OCI-LY1 (cell line): Measurements from ENCODE around the gene DHRS7C.

ENCODE experiments used
- H2AFZ ChIP-seq: fragments of 200-600 bp; sonication (generic), shearing (Covaris generic); 2 replicates; pipeline ENCODE4 v1.6.0; 2014; ENCODE audit warnings: antibody characterized with exemption, mild to moderate bottlenecking, low read length
- H3F3A ChIP-seq: fragments of 200-600 bp; sonication (generic), shearing (Covaris generic); 2 replicates; pipeline ENCODE4 v1.6.0; 2014; ENCODE audit warnings: mild to moderate bottlenecking, antibody characterized with exemption, low read length, moderate library complexity; ENCODE audit not compliant: insufficient read depth
- H3K27ac ChIP-seq: fragments of 200-600 bp; sonication (generic); 2 replicates; pipeline ENCODE4 v1.5.1; 2014; ENCODE audit warnings: low read length, mixed run types, mild to moderate bottlenecking, low read depth; ENCODE audit not compliant: poor library complexity, severe bottlenecking
- H3K27me3 ChIP-seq: fragments of 200-600 bp; sonication (generic); 2 replicates; pipeline ENCODE4 v1.6.0; 2014; ENCODE audit warnings: antibody characterized with exemption, mild to moderate bottlenecking, low read length, moderate library complexity; ENCODE audit not compliant: insufficient read depth
- H3K36me3 ChIP-seq: fragments of 200-600 bp; sonication (generic); 2 replicates; pipeline ENCODE4 v1.6.1; 2014; ENCODE audit warnings: mild to moderate bottlenecking, antibody characterized with exemption, low read length, moderate library complexity, mixed read lengths; ENCODE audit not compliant: insufficient read depth
- H3K4me1 ChIP-seq: fragments of 200-600 bp; sonication (generic); 2 replicates; pipeline ENCODE4 v1.5.1; 2014; ENCODE audit warnings: mild to moderate bottlenecking, low read length, moderate library complexity; ENCODE audit not compliant: insufficient read depth, severe bottlenecking
- H3K4me2 ChIP-seq: fragments of 200-600 bp; sonication (generic), shearing (Covaris generic); 2 replicates; pipeline ENCODE4 v1.6.1; 2014; ENCODE audit warnings: low read length
- H3K4me3 ChIP-seq: fragments of 200-600 bp; sonication (generic); 2 replicates; pipeline ENCODE4 v1.5.1; 2014; ENCODE audit warnings: low read length, low read depth, mild to moderate bottlenecking, mixed read lengths; ENCODE audit not compliant: poor library complexity, severe bottlenecking
- H3K79me2 ChIP-seq: fragments of 200-600 bp; shearing (Covaris generic); 2 replicates; pipeline ENCODE4 v1.6.1; 2016; ENCODE audit warnings: mixed run types, low read length, mixed read lengths; ENCODE audit not compliant: insufficient read depth
- H3K9ac ChIP-seq: fragments of 200-600 bp; sonication (generic), shearing (Covaris generic); 2 replicates; pipeline ENCODE4 v1.6.1; 2014; ENCODE audit warnings: mild to moderate bottlenecking, low read length, mixed read lengths
- H3K9me2 ChIP-seq: fragments of 200-600 bp; sonication (generic), shearing (Covaris generic); 2 replicates; pipeline ENCODE4 v1.6.1; 2014; ENCODE audit warnings: low read depth, mild to moderate bottlenecking, low read length, mixed read lengths
- H3K9me3 ChIP-seq: fragments of 200-600 bp; shearing (Covaris generic); 2 replicates; pipeline ENCODE4 v1.6.1; 2014; ENCODE audit warnings: low read length, mixed read lengths
- H4K20me1 ChIP-seq: fragments of 200-600 bp; sonication (generic), shearing (Covaris generic); 2 replicates; pipeline ENCODE4 v1.6.0; 2016; ENCODE audit warnings: mild to moderate bottlenecking, low read length; ENCODE audit not compliant: insufficient read depth
- EZH2 ChIP-seq: fragments of 200-600 bp; sonication (generic), shearing (Covaris generic); IDR thresholded peaks from 2 replicates; pipeline ENCODE4 v1.8.0; 2017; ENCODE audit warnings: borderline replicate concordance, mixed run types, mild to moderate bottlenecking, antibody characterized with exemption, low read length, moderate library complexity, mixed read lengths
- TF ChIP-seq, protein P1 (sequence below): fragments of 200-600 bp; sonication (generic), shearing (Covaris generic); IDR thresholded peaks from 2 replicates; pipeline ENCODE4 v1.5.1; 2017; ENCODE audit warnings: mild to moderate bottlenecking, antibody characterized with exemption, low read length, moderate library complexity, mixed read lengths

The DHRS7C gene

DNA sequence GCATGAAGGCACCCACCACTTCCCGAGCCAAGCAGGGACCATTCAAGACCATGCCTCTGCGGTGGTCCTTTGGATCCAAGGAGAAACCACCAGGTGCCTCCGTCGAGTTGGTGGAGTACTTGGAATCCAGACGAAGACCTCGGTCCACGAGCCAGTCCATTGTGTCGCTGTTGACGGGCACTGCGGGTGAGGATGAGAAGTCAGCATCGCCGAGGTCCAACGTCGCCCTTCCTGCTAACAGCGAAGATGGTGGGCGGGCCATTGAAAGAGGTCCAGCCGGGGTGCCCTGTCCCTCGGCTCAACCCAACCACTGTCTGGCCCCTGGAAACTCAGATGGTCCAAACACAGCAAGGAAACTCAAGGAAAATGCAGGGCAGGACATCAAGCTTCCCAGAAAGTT is 63.4 kb downstream of the DHRS7C start:
- TF ChIP-seq EZH2: no peak
- TF ChIP-seq, protein P1, sequence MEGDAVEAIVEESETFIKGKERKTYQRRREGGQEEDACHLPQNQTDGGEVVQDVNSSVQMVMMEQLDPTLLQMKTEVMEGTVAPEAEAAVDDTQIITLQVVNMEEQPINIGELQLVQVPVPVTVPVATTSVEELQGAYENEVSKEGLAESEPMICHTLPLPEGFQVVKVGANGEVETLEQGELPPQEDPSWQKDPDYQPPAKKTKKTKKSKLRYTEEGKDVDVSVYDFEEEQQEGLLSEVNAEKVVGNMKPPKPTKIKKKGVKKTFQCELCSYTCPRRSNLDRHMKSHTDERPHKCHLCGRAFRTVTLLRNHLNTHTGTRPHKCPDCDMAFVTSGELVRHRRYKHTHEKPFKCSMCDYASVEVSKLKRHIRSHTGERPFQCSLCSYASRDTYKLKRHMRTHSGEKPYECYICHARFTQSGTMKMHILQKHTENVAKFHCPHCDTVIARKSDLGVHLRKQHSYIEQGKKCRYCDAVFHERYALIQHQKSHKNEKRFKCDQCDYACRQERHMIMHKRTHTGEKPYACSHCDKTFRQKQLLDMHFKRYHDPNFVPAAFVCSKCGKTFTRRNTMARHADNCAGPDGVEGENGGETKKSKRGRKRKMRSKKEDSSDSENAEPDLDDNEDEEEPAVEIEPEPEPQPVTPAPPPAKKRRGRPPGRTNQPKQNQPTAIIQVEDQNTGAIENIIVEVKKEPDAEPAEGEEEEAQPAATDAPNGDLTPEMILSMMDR: no peak
- Histone ChIP-seq H3K27me3 (no peaks in the 10 kb centered on the region), H3F3A (no peaks in the 10 kb centered on the region), H4K20me1 (no peaks in the 10 kb centered on the region), H3K4me1 (no peaks in the 10 kb centered on the region), H3K36me3 (no peaks in the 10 kb centered on the region), H3K4me3 (no peak overlapping the region), H3K9me2 (no peaks in the 10 kb centered on the region), H3K9ac (no peak overlapping the region), H3K4me2 (no peak overlapping the region), H3K9me3 (no peaks in the 10 kb centered on the region), H3K79me2 (no peaks in the 10 kb centered on the region), H2AFZ (no peak overlapping the region), H3K27ac (no peak overlapping the region)

- Histone ChIP-seq H3K27ac (no peak overlapping the region), H2AFZ (no peak overlapping the region), H4K20me1 (no peaks in the 10 kb centered on the region), H3K4me3 (no peak overlapping the region), H3F3A (no peaks in the 10 kb centered on the region), H3K79me2 (no peaks in the 10 kb centered on the region), H3K4me1 (no peaks in the 10 kb centered on the region), H3K36me3 (no peaks in the 10 kb centered on the region), H3K27me3 (no peaks in the 10 kb centered on the region), H3K4me2 (no peak overlapping the region), H3K9me2 (no peaks in the 10 kb centered on the region), H3K9ac (no peak overlapping the region), H3K9me3 (no peaks in the 10 kb centered on the region)
- TF ChIP-seq, protein P1: no peak
Measured at GRCh38 chr17:9726291-9726690, 65.1 kb downstream of the DHRS7C start.

GRCh38 chr17:9725575-9725974 is 65.8 kb downstream of the DHRS7C start:
- no peaks in the 10 kb centered on the region for H3F3A ChIP-seq
- H3K9ac ChIP-seq: no peak overlapping the region
- no peak overlapping the region for H3K4me3 ChIP-seq
- H3K27ac ChIP-seq: no peak overlapping the region
- no peaks in the 10 kb centered on the region for H4K20me1 ChIP-seq
- no peak overlapping the region for H2AFZ ChIP-seq
- TF ChIP-seq EZH2: no peak
- TF ChIP-seq, protein P1: no peak
- H3K79me2 ChIP-seq: no peaks in the 10 kb centered on the region
- no peaks in the 10 kb centered on the region for H3K9me2 ChIP-seq
- no peaks in the 10 kb centered on the region for H3K9me3 ChIP-seq
- H3K4me2 ChIP-seq: no peak overlapping the region
- no peaks in the 10 kb centered on the region for H3K36me3 ChIP-seq
- no peaks in the 10 kb centered on the region for H3K27me3 ChIP-seq
- no peaks in the 10 kb centered on the region for H3K4me1 ChIP-seq
